GM12891 (cell line): Measurements from ENCODE around the gene NBDY.
"Not testable (repeated sequence)": the region's sequence is repeated elsewhere in the genome, so short reads cannot be mapped to it uniquely, and the experiment has no call there.

ENCODE experiments used
- DNase-seq: peaks from one replicate; pipeline ENCODE4 v3.0.0; 2011; ENCODE audit warnings: low spot score; ENCODE audit not compliant: insufficient read length
- FAIRE-seq: peaks from 2 replicates; lab custom pipeline; 2011; peaks lifted over from hg19 to GRCh38; lab: Jason Lieb, UNC
- PAX5 ChIP-seq: IDR thresholded peaks from 2 replicates; pipeline ENCODE4 v1.6.1; 2011; ENCODE audit warnings: low read length, moderate library complexity, mild to moderate bottlenecking; ENCODE audit not compliant: insufficient read depth, severe bottlenecking
- POLR2A ChIP-seq: IDR thresholded peaks from 2 replicates; pipeline ENCODE4 v1.6.1; 2011; ENCODE audit warnings: low read depth, low read length, control low read depth
- POLR2AphosphoS5 ChIP-seq: IDR thresholded peaks from 2 replicates; pipeline ENCODE4 v1.6.1; 2011; ENCODE audit warnings: low read depth, low read length, control low read depth
- POU2F2 ChIP-seq: IDR thresholded peaks from 2 replicates; pipeline ENCODE4 v1.6.1; 2011; ENCODE audit warnings: low read depth, mild to moderate bottlenecking, control low read depth, low read length, moderate library complexity
- SPI1 ChIP-seq: IDR thresholded peaks from 2 replicates; pipeline ENCODE4 v1.6.1; 2011; ENCODE audit warnings: low read depth, low read length, control low read depth
- TAF1 ChIP-seq: IDR thresholded peaks from 2 replicates; pipeline ENCODE4 v1.6.1; 2011; ENCODE audit warnings: low read depth, low read length, control low read depth

NBDY gene

DNA sequence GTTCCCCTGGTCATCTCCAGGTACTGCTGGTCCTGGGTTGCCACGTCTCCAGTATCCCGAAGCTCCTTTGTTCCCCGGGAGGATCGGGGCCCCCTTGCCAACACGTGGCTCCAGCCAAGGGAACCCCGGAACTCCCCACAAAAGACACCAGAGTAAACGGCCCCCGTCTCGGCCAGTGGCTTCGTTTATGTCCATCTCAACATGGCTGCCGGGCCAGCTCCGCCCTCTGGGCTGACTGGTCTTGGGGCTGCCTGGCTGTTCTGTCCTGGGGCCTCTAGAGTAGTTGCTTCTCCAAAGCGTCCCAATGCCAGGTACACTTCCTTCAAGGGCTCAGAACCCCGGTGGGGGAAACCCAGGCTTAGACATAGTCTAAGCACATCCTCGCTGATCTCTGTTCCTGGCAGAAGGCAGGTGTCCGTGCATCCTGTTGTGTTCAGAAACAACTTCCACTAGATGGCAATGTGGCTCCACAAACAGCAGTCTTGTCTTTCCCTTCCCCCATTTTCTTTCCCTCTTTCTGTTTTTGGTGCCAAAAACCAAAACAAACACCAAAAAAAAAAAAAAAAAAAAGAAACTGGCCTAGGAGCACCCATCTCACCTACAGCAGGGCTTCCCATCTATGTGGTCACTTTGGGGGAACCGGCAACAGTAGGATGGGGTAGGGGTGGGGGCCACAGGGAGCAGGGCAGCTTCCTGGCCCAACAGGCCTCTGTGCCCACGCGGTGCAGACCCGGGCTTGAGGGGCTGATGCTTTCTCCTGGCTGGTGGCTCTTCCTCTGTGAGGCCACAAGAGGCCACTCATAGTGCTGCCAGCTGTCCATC, 35.3 kb downstream of the NBDY start:
- TF ChIP-seq POLR2A: 0 out of 2 replicates have a peak, but pooled peaks have one; percentile 2
- no peak for TF ChIP-seq POLR2AphosphoS5
- no peak for TF ChIP-seq SPI1
- DNase-seq (no peak), FAIRE-seq (peak; percentile 92)

DNA sequence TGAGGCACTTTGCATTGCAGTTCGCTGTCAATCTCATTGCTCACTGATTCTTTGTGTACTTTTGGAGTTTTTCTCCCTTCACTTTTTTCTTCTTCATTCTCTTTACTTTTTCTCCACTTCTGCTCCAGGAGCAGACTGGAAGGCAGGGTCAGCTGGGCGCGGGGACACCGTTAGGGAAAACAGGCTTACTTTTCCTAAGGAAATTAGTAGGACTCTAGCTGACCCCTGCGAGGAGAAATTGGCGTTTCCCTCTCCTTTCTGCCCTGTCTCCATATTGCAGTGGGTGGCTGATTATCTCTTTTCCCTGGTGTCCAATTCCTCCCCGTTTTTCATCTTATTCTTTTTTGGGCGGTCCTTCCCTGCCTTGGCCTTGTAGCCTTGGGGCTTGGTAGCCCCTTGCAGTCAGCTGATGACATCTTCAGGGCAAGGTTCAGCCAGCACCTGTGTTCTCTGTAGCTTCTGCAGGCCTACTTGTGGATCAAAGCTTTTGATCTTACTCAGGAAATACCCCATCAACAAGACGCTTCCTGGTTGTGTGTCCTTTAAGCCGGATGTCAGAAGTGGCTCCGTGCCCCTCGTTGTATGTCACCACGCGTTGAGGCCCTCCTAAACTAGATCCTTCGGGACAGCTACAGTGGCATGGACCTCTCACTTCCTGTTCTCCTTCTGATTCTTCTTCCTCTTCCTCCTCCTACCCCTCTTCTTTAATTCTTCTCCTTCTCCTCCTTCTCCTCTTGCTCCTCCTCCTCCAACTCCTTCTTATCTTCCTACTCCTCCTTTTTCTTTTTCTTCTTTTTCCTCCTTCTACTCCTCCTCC, 36.1 kb downstream of the NBDY start:
- DNase-seq (no peak), FAIRE-seq (peak; percentile 93)
- TF ChIP-seq SPI1: peak; percentile 38
- no peak for TF ChIP-seq PAX5

DNA sequence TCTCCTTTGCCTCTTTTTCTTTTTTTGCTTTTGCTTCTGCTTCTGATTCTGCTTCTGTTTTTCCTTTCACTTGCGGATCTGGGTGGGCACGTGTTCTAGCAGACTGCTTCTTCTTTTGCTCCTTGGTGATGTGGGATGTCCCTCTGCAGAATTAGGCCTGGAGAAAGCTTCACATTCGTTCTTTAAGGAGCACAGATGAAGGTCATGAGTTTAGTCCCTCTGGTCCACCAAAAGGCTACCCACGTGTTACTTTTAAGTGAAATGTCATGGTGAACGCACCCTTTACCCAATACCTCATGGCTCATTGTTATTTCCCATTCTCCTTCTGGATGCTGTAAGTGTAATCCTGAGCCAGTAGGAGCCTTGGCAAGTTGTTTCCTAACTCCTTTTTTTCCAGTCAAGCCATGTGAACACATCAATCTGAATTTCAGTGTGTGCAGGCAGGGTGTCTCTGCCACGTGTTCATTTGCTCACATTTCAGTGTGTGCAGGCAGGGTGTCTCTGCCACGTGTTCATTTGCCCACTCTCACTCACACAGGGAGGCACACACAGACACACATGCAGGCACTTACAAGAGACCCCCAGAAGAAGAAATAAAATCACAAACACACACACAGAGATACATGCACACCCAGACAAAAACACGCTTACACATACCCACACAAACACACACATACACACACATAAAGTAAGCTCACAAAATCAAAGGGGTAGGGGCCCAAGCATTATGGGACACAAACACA, 36.9 kb downstream of the NBDY start:
- no peak for TF ChIP-seq PAX5
- no peak for TF ChIP-seq POLR2AphosphoS5
- no peak for TF ChIP-seq TAF1
- no peak for TF ChIP-seq POLR2A
- no peak for TF ChIP-seq POU2F2
- TF ChIP-seq SPI1: no peak; the same call in none of the 2 replicates
- DNase-seq: no peak
- peak; percentile 85 for FAIRE-seq

DNA sequence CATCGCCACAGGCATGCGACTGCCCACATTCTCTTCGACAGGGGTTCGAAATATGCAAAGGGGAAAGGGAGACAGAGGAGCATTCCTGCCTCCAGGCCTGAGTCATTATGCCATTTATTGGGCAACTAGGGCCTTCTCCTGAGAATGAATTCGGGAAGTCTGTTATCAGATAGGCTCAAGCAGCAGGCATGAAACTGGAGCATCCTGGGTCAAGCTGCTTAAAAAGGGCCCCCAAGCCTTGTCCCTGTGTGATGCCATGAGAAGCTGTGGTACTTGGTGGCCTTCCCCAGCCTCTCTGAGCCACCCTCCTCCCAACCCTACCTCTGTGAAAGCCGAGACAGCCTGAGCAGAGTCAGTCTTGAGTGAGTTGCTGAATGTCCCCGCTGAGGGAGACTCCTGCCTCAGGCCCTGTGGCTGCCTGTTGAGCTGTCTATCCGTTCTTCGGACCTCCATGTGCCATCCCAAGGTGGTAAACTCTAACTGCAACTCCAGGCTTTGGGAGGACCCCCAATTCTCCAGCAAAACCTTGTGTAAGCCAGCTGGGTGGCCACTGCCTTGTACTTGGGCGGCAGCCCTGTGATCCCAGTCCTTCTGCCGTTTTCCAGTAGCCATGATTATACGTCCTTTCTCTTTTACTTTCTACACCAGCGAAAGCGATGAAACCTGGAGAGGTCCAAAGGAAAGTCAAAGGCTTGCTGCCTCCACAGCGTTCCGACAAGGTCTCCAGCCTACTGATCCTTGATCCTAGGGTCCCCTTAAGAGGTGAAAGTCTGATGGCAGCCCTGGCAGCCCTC, 37.7 kb downstream of the NBDY start:
- no peak for FAIRE-seq
- no peak for DNase-seq
- TF ChIP-seq POLR2A: no peak
- TF ChIP-seq PAX5: no peak
- no peak for TF ChIP-seq TAF1
- no peak for TF ChIP-seq SPI1
- TF ChIP-seq POU2F2: no peak
- no peak for TF ChIP-seq POLR2AphosphoS5

DNA sequence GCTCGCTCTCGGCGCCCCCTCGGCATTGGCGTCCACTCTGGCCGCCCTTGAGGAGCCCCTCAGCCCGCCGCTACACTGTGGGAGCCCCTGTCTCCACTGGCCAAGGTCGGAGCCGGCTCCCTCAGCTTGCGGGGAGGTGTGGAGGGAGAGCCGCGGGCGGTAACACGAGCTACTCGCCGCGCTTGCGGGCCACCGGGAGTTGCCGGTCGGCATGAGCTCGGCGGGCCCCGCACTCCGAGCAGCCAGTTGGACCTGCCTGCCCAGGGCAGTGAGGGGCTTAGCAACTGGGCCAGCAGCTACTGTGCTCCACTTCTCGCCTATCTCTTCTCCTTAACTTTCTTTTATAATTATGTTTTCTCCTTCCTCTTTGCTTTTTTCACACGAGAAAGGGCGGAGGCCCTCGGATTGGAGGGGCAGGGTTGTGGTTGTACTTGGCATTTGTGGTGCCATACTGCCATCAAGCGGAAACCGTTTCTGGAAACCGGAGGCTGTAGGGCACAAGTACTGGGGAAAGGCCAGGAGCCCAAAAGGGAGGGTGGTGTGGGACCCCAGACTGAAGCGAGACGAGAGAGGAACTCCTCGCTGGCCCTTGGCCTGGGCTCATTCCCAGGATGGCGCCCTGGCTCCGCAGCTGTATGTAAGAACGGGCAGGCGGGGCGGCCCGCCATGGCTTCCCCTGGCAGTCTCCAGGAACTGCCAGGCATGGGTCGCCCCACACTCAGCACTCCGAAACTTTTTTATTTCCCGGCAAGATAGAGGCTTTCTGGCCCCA, 38.5 kb downstream of the NBDY start:
- not testable (repeated sequence) for DNase-seq, FAIRE-seq

DNA sequence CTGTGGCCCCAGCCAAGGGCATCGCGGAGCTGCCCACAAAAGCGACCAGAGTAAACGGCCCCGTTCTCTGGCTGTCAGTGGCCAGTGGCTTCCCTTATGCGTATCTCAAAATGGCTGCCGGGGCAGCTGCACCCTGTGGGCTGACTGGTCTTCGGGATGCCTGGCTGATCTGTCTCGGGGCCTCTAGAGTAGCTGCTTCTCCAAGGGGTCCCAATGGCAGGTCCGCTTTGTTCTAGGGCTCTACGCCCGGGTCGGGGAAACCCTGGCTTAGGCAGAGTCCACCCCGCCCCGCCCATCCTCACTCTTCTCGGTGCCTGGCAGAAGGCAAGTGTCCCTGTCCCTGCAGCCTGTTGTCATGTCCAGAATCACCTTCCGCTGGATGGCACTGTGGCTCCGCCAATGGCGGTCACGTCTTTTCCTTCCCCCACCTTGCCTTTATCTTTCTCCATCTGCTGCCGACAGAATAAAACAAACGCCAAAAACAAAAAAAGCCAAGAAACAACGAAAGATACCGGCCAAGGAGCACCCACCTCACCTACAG, 39.1 kb downstream of the NBDY start:
- FAIRE-seq, DNase-seq: not testable (repeated sequence)

GRCh38 chrX:56772675-56773521, 43.9 kb downstream of the NBDY start:
- DNase-seq: not testable (repeated sequence)
- FAIRE-seq: peak; percentile 87

DNA sequence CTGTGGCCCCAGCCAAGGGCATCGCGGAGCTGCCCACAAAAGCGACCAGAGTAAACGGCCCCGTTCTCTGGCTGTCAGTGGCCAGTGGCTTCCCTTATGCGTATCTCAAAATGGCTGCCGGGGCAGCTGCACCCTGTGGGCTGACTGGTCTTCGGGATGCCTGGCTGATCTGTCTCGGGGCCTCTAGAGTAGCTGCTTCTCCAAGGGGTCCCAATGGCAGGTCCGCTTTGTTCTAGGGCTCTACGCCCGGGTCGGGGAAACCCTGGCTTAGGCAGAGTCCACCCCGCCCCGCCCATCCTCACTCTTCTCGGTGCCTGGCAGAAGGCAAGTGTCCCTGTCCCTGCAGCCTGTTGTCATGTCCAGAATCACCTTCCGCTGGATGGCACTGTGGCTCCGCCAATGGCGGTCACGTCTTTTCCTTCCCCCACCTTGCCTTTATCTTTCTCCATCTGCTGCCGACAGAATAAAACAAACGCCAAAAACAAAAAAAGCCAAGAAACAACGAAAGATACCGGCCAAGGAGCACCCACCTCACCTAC, 44.5 kb downstream of the NBDY start:
- FAIRE-seq, DNase-seq: not testable (repeated sequence)

GRCh38 chrX:56778099-56778923, 49.3 kb downstream of the NBDY start:
- FAIRE-seq, DNase-seq: not testable (repeated sequence)

DNA sequence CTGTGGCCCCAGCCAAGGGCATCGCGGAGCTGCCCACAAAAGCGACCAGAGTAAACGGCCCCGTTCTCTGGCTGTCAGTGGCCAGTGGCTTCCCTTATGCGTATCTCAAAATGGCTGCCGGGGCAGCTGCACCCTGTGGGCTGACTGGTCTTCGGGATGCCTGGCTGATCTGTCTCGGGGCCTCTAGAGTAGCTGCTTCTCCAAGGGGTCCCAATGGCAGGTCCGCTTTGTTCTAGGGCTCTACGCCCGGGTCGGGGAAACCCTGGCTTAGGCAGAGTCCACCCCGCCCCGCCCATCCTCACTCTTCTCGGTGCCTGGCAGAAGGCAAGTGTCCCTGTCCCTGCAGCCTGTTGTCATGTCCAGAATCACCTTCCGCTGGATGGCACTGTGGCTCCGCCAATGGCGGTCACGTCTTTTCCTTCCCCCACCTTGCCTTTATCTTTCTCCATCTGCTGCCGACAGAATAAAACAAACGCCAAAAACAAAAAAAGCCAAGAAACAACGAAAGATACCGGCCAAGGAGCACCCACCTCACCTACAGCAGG, 50.0 kb downstream of the NBDY start:
- DNase-seq, FAIRE-seq: not testable (repeated sequence)

- FAIRE-seq, DNase-seq: not testable (repeated sequence)
Measured at GRCh38 chrX:56780681-56781649, 51.9 kb downstream of the NBDY start.
